Measurements from ENCODE around the gene RFT1. TPM values are rescaled to one million over a fixed set of nuclear protein-coding genes. Genes with fewer than 3 reads are reported as not detected.

The RFT1 gene
- total RNA-seq, 1 experiment from 2014 or later, result 33.6 TPM

DNA sequence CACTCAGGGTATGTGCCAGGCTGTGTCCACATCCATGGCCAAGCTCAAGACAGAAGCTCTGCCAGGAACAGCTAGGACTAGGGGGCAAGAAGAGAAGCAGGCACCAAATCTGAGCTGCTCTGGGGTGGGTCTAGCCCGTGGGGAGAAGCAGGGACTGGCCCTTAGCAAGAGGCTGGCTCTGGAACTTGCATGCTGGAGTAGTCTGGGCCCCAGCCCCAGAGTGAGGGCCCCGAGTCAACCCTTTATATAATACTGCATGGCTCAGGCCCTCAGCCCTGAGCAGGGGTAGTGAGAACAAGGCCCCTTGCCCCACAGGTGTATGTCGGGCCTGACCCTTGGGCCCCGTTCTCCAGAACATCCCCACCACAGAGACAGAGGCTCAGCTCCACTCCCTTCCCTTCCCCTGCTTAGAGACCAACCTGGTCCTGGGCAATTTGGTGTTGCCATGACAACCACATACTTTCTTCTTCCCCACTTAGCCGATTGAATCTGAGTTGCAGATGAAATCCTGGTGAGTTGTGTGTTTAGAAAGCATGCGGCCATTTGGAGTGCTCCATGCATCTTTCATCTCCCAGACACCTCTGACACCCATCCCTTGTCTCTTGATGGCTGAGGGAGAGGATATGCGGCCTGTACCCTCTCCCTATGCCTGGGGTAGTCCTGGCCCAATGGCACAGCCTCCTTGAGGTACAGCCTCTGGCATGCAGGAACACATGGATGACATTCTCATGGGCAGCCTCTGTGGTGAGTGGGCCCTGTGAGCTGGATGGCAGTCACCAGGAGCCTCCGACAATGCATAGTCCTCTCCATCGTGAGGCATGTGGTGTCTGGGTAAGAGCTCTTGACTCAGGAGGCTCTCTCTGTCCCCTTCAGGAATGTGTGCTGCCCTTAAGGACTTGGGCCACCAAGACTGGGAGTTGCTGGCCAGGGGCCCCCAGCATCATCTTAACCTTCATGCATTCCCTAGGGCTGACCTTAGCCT lies 55.2 kb downstream of the RFT1 start:
- Histone ChIP-seq H3K9me2 (ENCODE audit: insufficient read depth) (no peaks in the 10 kb centered on the region), H3K9me3 (ENCODE audit: control insufficient read depth in 1 of 2, insufficient read depth in 1 of 2, low read depth in 1 of 2, low read length in 2 of 2) (no peaks in the 10 kb centered on the region), H3K27me3 (ENCODE audit: insufficient read depth, low read length) (no peaks in the 10 kb centered on the region), H3K36me3 (ENCODE audit: control insufficient read depth in 1 of 2, insufficient read depth in 2 of 2, low read length in 2 of 2) (no peaks in the 10 kb centered on the region), H2AFZ (ENCODE audit: low read depth, low read length, poor library complexity, severe bottlenecking) (no peak overlapping the region), H3K4me1 (ENCODE audit: control insufficient read depth in 1 of 2, insufficient read depth in 2 of 2, low read length in 2 of 2) (peaks cover 6 to 16% of the 10 kb centered on the region in 2 experiments; a peak in 3 of 4 replicates), H4K20me1 (ENCODE audit: insufficient read depth) (no peaks in the 10 kb centered on the region), H3K27ac (ENCODE audit: low read depth, low read length) (no peak overlapping the region), H3K9ac (ENCODE audit: low read length) (no peak overlapping the region), H3K4me2 (ENCODE audit: low read length) (no peak overlapping the region), H3K79me2 (ENCODE audit: insufficient read depth, low read length) (no peaks in the 10 kb centered on the region), H3K4me3 (replicated peaks in 1 of 2; ENCODE audit: low read depth in 1 of 2, low read length in 2 of 2) (no peak overlapping the region)
- BruUV-seq (replicated peaks), result no TSS peak
- no peak for DNase-seq (ENCODE audit: low read depth, low spot score)
- RAD21 ChIA-PET (ENCODE audit: low non-redundant PET in 1 of 2, low total read pairs in 2 of 2, uncharacterized antibody in 2 of 2, unreplicated experiment in 2 of 2), result no interaction called here
- POLR2A ChIA-PET, result no interaction called here
- intact Hi-C loops (cut with micrococcal nuclease), result loop anchor here (10.0 kb wide), 2 partner anchors 140 to 600 kb away; no protein-coding TSS in a partner anchor
- ATAC-seq, result no peak
- CTCF ChIA-PET, result no interaction called here
- TF ChIP-seq CBX3 (IDR thresholded peaks at IDR 0.05; ENCODE audit: low read depth) (no peak), TCF7L2 (IDR thresholded peaks at IDR 0.05; ENCODE audit: borderline replicate concordance, extremely low read depth, insufficient read depth, insufficient read length) (no peak), CTCF (IDR thresholded peaks at IDR 0.05 in 2 of 3, conservative IDR thresholded peaks at IDR 0.05 in 1 of 3; ENCODE audit: borderline replicate concordance in 1 of 3, insufficient read depth in 1 of 3, low read depth in 2 of 3, low read length in 2 of 3) (no peak), MAX (IDR thresholded peaks at IDR 0.05) (no peak), JUND (IDR thresholded peaks at IDR 0.05) (no peak), REST (IDR thresholded peaks at IDR 0.05; ENCODE audit: low read depth) (no peak), SRF (IDR thresholded peaks at IDR 0.05; ENCODE audit: low read depth) (no peak), POLR2AphosphoS5 (IDR thresholded peaks at IDR 0.05; ENCODE audit: low read depth, low read length) (no peak), ZNF274 (IDR thresholded peaks at IDR 0.05; ENCODE audit: low read depth, low read length) (no peak), EZH2phosphoT487 (IDR thresholded peaks at IDR 0.05; ENCODE audit: borderline replicate concordance) (no peak), SIN3A (IDR thresholded peaks at IDR 0.05; ENCODE audit: low read depth) (no peak), SP1 (IDR thresholded peaks at IDR 0.05; ENCODE audit: low read depth) (no peak)
- TF ChIP-seq, protein P1, sequence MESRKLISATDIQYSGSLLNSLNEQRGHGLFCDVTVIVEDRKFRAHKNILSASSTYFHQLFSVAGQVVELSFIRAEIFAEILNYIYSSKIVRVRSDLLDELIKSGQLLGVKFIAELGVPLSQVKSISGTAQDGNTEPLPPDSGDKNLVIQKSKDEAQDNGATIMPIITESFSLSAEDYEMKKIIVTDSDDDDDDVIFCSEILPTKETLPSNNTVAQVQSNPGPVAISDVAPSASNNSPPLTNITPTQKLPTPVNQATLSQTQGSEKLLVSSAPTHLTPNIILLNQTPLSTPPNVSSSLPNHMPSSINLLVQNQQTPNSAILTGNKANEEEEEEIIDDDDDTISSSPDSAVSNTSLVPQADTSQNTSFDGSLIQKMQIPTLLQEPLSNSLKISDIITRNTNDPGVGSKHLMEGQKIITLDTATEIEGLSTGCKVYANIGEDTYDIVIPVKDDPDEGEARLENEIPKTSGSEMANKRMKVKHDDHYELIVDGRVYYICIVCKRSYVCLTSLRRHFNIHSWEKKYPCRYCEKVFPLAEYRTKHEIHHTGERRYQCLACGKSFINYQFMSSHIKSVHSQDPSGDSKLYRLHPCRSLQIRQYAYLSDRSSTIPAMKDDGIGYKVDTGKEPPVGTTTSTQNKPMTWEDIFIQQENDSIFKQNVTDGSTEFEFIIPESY (IDR thresholded peaks at IDR 0.05; ENCODE audit: extremely low read depth, insufficient replicate concordance, low read length), result no peak
- TF ChIP-seq, protein P2, sequence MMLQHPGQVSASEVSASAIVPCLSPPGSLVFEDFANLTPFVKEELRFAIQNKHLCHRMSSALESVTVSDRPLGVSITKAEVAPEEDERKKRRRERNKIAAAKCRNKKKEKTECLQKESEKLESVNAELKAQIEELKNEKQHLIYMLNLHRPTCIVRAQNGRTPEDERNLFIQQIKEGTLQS (IDR thresholded peaks at IDR 0.05), result no peak
